ENCODE data around the gene ABCG1. TPM values are rescaled to one million over a fixed set of nuclear protein-coding genes. Genes with fewer than 3 reads are reported as not detected.

Gene ABCG1
- total and polyA plus RNA-seq, 4 donors = 1.6 to 9.7 (median 5.3) TPM

DNA sequence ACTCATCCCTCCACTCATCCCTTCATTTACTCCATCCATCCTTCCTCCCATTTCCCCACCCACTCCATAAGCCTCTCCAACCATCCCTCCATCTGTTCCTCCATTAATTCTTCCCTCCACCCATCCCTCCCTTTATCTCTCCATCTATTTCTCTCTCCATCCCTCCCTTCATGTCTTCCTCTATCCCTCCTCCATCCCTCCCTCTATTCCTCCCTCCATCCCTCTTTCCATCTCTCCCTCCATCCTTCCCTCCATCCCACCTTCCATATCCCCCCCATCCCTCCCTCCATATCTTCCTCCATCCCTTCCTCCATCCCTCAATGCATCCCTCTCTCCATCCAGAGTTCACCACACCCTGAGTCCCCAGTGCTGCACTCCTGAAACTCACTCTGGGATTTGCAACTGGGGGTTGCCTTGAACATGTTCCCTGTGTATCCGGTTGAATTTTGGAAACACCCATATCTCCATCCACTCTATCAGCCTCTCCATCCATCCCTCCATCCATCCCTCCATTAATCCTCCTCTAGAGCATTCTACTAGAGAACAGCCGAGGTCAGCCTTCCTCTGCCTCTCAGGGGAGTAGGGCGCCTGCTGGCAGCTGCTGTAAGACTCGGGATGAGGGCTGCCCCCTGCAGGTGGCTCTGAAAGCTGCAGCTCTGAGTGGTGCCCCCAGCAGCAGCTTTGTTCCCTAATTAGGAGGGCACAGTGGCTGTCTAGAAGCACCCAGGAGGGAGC, 39.4 kb downstream of the ABCG1 start:
- H3K4me3 ChIP-seq (ENCODE audit: low read depth in 1 of 3, low read length in 3 of 3) = no peak overlapping the region
- H3K4me1 ChIP-seq (ENCODE audit: control insufficient read depth in 4 of 4, insufficient read depth in 4 of 4, low read length in 3 of 4) = peaks cover 0 to 8% (median 0%) of the 10 kb centered on the region in 4 donors
- no peaks in the 10 kb centered on the region for H3K9me3 ChIP-seq (ENCODE audit: control insufficient read depth in 4 of 4, low read length in 3 of 4)
- no peak overlapping the region for H3K27ac ChIP-seq (ENCODE audit: low read depth in 1 of 2, low read length in 2 of 2)
- WGBS = 18% methylated on average over 4 of the region's 4 CpGs
- TF ChIP-seq SP1 (IDR thresholded peaks at IDR 0.05) (no peak), JUND (IDR thresholded peaks at IDR 0.05) (no peak), RAD21 (IDR thresholded peaks at IDR 0.05) (peak; percentile 81 to 84)
- TF ChIP-seq, protein P1, sequence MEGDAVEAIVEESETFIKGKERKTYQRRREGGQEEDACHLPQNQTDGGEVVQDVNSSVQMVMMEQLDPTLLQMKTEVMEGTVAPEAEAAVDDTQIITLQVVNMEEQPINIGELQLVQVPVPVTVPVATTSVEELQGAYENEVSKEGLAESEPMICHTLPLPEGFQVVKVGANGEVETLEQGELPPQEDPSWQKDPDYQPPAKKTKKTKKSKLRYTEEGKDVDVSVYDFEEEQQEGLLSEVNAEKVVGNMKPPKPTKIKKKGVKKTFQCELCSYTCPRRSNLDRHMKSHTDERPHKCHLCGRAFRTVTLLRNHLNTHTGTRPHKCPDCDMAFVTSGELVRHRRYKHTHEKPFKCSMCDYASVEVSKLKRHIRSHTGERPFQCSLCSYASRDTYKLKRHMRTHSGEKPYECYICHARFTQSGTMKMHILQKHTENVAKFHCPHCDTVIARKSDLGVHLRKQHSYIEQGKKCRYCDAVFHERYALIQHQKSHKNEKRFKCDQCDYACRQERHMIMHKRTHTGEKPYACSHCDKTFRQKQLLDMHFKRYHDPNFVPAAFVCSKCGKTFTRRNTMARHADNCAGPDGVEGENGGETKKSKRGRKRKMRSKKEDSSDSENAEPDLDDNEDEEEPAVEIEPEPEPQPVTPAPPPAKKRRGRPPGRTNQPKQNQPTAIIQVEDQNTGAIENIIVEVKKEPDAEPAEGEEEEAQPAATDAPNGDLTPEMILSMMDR (IDR thresholded peaks at IDR 0.05; ENCODE audit: low read depth, low read length, missing input control) = peak; percentile 81
- no peaks in the 10 kb centered on the region for H3K36me3 ChIP-seq (ENCODE audit: control insufficient read depth in 4 of 4, insufficient read depth in 3 of 4, low read depth in 1 of 4, low read length in 3 of 4)
- peak; percentile 78 for DNase-seq (ENCODE audit: low spot score)
- no peaks in the 10 kb centered on the region for H3K27me3 ChIP-seq (ENCODE audit: control insufficient read depth in 4 of 4, insufficient read depth in 4 of 4, low read length in 3 of 4)
- H3K9ac ChIP-seq (ENCODE audit: low read depth in 1 of 2, low read length in 2 of 2) = no peak overlapping the region

DNA sequence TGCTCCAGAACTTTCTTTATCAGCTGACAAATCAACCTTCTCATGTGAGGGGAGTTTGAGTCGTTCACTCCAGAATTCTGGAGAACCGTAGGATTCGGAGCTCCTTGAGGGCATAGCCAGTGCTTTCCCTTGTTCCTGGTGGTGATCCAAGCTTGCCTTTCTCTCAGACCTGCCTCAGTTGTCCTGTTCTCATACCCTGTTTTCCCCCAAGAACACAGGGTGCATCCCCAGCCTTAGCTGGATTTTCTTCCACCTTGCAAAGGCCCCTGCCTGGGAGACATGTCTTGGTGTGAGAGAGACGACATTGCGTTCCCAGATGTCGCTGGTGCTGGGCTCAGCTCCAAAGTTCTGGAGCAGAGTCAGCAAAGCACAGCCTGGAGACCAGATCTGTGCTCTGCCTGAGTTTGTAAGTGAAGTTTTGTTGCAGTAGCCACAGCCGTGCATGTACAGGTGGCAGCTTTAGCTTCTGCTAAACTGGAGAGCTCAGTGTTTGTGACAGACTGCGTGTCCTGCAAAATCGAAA, 40.0 kb downstream of the ABCG1 start:
- 73% methylated on average over 9 of the region's 9 CpGs for WGBS

More for the DNA sequence above, 40.0 kb downstream of the ABCG1 start:
- H3K4me1 ChIP-seq (ENCODE audit: control insufficient read depth in 4 of 4, insufficient read depth in 4 of 4, low read length in 3 of 4) = peaks cover 0 to 8% (median 0%) of the 10 kb centered on the region in 4 donors
- TF ChIP-seq, protein P2, sequence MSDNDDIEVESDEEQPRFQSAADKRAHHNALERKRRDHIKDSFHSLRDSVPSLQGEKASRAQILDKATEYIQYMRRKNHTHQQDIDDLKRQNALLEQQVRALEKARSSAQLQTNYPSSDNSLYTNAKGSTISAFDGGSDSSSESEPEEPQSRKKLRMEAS (IDR thresholded peaks at IDR 0.05) = no peak
- TF ChIP-seq, protein P3, sequence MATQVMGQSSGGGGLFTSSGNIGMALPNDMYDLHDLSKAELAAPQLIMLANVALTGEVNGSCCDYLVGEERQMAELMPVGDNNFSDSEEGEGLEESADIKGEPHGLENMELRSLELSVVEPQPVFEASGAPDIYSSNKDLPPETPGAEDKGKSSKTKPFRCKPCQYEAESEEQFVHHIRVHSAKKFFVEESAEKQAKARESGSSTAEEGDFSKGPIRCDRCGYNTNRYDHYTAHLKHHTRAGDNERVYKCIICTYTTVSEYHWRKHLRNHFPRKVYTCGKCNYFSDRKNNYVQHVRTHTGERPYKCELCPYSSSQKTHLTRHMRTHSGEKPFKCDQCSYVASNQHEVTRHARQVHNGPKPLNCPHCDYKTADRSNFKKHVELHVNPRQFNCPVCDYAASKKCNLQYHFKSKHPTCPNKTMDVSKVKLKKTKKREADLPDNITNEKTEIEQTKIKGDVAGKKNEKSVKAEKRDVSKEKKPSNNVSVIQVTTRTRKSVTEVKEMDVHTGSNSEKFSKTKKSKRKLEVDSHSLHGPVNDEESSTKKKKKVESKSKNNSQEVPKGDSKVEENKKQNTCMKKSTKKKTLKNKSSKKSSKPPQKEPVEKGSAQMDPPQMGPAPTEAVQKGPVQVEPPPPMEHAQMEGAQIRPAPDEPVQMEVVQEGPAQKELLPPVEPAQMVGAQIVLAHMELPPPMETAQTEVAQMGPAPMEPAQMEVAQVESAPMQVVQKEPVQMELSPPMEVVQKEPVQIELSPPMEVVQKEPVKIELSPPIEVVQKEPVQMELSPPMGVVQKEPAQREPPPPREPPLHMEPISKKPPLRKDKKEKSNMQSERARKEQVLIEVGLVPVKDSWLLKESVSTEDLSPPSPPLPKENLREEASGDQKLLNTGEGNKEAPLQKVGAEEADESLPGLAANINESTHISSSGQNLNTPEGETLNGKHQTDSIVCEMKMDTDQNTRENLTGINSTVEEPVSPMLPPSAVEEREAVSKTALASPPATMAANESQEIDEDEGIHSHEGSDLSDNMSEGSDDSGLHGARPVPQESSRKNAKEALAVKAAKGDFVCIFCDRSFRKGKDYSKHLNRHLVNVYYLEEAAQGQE (IDR thresholded peaks at IDR 0.05) = no peak
- TF ChIP-seq, protein P1 (IDR thresholded peaks at IDR 0.05; ENCODE audit: low read depth, low read length, missing input control) = no peak
- TF ChIP-seq SP1 (IDR thresholded peaks at IDR 0.05) = no peak
- TF ChIP-seq EGR1 (IDR thresholded peaks at IDR 0.05; ENCODE audit: low read depth in 2 of 2) = no peak
- H3K27me3 ChIP-seq (ENCODE audit: control insufficient read depth in 4 of 4, insufficient read depth in 4 of 4, low read length in 3 of 4) = no peaks in the 10 kb centered on the region
- no peak for DNase-seq (ENCODE audit: low spot score)
- H3K36me3 ChIP-seq (ENCODE audit: control insufficient read depth in 4 of 4, insufficient read depth in 3 of 4, low read depth in 1 of 4, low read length in 3 of 4) = no peaks in the 10 kb centered on the region
- no peaks in the 10 kb centered on the region for H3K9me3 ChIP-seq (ENCODE audit: control insufficient read depth in 4 of 4, low read length in 3 of 4)
- H3K9ac ChIP-seq (ENCODE audit: low read depth in 1 of 2, low read length in 2 of 2) = no peak overlapping the region
- H3K4me3 ChIP-seq (ENCODE audit: low read depth in 1 of 3, low read length in 3 of 3) = no peak overlapping the region
- H3K27ac ChIP-seq (ENCODE audit: low read depth in 1 of 2, low read length in 2 of 2) = no peak overlapping the region

All from liver (tissue), 9 donors.